A673 (cell line): ENCODE measurements around the gene BRI3BP. TPM values are rescaled to one million over a fixed set of nuclear protein-coding genes. Genes with fewer than 3 reads are reported as not detected.

Source experiments
- BruUV-seq: library from RNA; stranded (reverse); fragments of 400-500 nt; replicated peaks from 2 replicates; lab custom pipeline; 2021; lab: Mats Ljungman, UMichigan
- CTCF ChIA-PET: fragments of 300-600 bp; sonication (Branson Sonifier 250); formaldehyde crosslinking; loops from one replicate; lab custom pipeline; 2022; ENCODE audit warnings: antibody characterized with exemption; lab: Charles Lee
- POLR2A ChIA-PET: fragments of 300-600 bp; sonication (Branson Sonifier 250); formaldehyde crosslinking; loops from one replicate; lab custom pipeline; 2022; ENCODE audit warnings: antibody characterized with exemption; ENCODE audit not compliant: low non-redundant PET; lab: Charles Lee
- DNase-seq: peaks from one replicate; pipeline ENCODE4 v3.0.0-alpha.2; 2015; ENCODE audit warnings: low spot score
- H3K27ac ChIP-seq: fragments of 200-600 bp; sonication (generic); 2 replicates; pipeline ENCODE4 v1.5.1; 2016; ENCODE audit warnings: mixed run types, low read depth, mild to moderate bottlenecking, mixed read lengths, antibody characterized with exemption, low read length; ENCODE audit not compliant: poor library complexity, severe bottlenecking
- H3K27me3 ChIP-seq: fragments of 200-600 bp; sonication (generic); replicated peaks from 2 replicates; pipeline ENCODE4 v1.6.1; 2017; ENCODE audit warnings: mixed run types, low read depth, mild to moderate bottlenecking, mixed read lengths, antibody characterized with exemption, low read length; ENCODE audit not compliant: insufficient read depth, poor library complexity
- H3K36me3 ChIP-seq: fragments of 200-600 bp; sonication (generic); 2 replicates; pipeline ENCODE4 v1.6.1; 2016; ENCODE audit warnings: mixed run types, mild to moderate bottlenecking, mixed read lengths, antibody characterized with exemption, low read length; ENCODE audit not compliant: insufficient read depth, poor library complexity, severe bottlenecking
- H3K4me1 ChIP-seq: fragments of 200-600 bp; sonication (generic); 2 replicates; pipeline ENCODE4 v1.6.1; 2017; ENCODE audit warnings: mixed run types, mild to moderate bottlenecking, mixed read lengths, antibody characterized with exemption, low read length; ENCODE audit not compliant: insufficient read depth, poor library complexity, severe bottlenecking
- H3K4me3 ChIP-seq: fragments of 200-600 bp; sonication (generic); 2 replicates; pipeline ENCODE4 v1.5.1; 2016; ENCODE audit warnings: low read depth, mixed run types, mild to moderate bottlenecking, mixed read lengths, low read length; ENCODE audit not compliant: poor library complexity, severe bottlenecking
- H3K9me3 ChIP-seq: fragments of 200-600 bp; sonication (generic); 2 replicates; pipeline ENCODE4 v1.6.1; 2016; ENCODE audit warnings: mixed run types, low read depth, mild to moderate bottlenecking, mixed read lengths, antibody characterized with exemption, low read length; ENCODE audit not compliant: poor library complexity, severe bottlenecking
- EZH2 ChIP-seq: fragments of 200-600 bp; sonication (generic); IDR thresholded peaks from 2 replicates; pipeline ENCODE4 v1.6.1; 2017; ENCODE audit warnings: borderline replicate concordance, low read depth, mild to moderate bottlenecking, mixed read lengths, antibody characterized with exemption, low read length; ENCODE audit not compliant: poor library complexity, severe bottlenecking
- intact Hi-C: fragments of 100-400 bp; cut with micrococcal nuclease; formaldehyde crosslinking; loops from one replicate; pipeline ENCODE4 v1.10.0; 2022; ENCODE audit not compliant: unreplicated experiment
- total RNA-seq: library from RNA; stranded (reverse); gene quantifications from 2 replicates; pipeline ENCODE4 v1.2.3, GENCODE V29; 2021
- TF ChIP-seq, protein P1 (sequence below): fragments of 300-800, 200-600 bp; sonication (generic); conservative IDR thresholded peaks from 2 replicates; pipeline ENCODE4 v1.5.1; 2017; ENCODE audit warnings: low read depth, mild to moderate bottlenecking, antibody characterized with exemption, low read length, moderate library complexity, mixed read lengths

Gene BRI3BP
- total RNA-seq, 1 experiment from 2014 or later: 26.0 TPM

DNA sequence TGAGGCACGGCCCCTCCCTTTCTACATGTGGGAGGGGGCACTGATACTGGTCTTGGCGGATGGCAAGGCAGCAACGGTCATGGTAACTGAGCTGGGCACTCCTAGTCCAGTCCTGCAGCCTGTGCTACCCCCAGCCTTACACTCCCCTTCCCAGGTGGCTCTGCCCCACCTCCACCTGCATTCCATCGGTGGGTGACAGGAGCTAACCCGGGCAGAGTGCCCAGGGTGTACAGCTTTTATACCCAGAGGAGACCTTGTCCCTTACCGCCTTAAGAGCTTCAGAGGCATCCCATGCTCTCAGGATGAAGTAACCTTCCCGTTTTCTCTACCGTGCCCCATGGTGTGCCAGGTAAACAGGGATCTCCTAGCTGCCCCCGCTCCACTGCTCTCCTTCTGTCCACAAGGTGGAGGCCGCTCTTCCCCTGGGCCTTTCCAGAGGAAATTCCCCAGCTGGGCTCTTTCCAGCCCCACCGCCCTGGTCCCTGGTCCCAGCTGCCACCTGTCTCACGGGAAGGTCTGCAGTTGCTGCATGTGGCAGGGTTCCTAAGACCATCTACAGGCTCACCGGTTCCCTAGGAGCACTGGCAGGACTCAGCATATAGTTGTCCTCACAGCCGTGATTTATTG lies 20.5 kb downstream of the BRI3BP start:
- peaks cover 13% of the 10 kb centered on the region for H3K36me3 ChIP-seq
- ChIA-PET CTCF (no interaction called here), POLR2A (no interaction called here)
- no peaks in the 10 kb centered on the region for H3K27me3 ChIP-seq
- H3K4me1 ChIP-seq: no peaks in the 10 kb centered on the region
- DNase-seq: no peak
- TF ChIP-seq, protein P1, sequence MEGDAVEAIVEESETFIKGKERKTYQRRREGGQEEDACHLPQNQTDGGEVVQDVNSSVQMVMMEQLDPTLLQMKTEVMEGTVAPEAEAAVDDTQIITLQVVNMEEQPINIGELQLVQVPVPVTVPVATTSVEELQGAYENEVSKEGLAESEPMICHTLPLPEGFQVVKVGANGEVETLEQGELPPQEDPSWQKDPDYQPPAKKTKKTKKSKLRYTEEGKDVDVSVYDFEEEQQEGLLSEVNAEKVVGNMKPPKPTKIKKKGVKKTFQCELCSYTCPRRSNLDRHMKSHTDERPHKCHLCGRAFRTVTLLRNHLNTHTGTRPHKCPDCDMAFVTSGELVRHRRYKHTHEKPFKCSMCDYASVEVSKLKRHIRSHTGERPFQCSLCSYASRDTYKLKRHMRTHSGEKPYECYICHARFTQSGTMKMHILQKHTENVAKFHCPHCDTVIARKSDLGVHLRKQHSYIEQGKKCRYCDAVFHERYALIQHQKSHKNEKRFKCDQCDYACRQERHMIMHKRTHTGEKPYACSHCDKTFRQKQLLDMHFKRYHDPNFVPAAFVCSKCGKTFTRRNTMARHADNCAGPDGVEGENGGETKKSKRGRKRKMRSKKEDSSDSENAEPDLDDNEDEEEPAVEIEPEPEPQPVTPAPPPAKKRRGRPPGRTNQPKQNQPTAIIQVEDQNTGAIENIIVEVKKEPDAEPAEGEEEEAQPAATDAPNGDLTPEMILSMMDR: no peak
- no peak for TF ChIP-seq EZH2
- H3K4me3 ChIP-seq: no peak overlapping the region
- intact Hi-C loops: no loop called here
- H3K9me3 ChIP-seq: no peaks in the 10 kb centered on the region
- no peak overlapping the region for H3K27ac ChIP-seq
- no TSS peak for BruUV-seq

DNA sequence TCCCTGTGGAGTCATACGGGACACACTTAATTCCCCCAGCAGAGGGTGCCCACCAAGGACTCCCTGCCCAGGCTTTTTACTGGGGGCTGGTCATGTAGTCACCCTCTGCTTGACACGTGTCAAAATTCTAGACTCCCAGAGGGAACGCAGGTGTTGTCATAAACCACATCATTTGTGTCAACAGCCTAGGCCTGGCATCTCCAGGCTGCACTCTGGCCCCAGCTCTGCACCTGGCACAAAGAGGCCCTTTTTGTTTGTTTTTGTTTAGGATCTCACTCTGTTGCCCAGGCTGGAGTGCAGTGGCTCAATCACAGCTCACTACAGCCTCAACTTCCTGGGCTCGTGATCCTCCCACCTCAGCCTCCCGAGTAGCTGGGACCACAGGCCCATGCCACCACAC lies 21.1 kb downstream of the BRI3BP start:
- Histone ChIP-seq H3K4me1 (no peaks in the 10 kb centered on the region), H3K9me3 (no peaks in the 10 kb centered on the region), H3K36me3 (peaks cover 13% of the 10 kb centered on the region), H3K27me3 (no peaks in the 10 kb centered on the region), H3K4me3 (no peak overlapping the region), H3K27ac (no peak overlapping the region)
- intact Hi-C loops: no loop called here
- CTCF ChIA-PET: no interaction called here
- POLR2A ChIA-PET: no interaction called here
- TF ChIP-seq, protein P1: no peak
- TF ChIP-seq EZH2: no peak
- DNase-seq: no peak
- no TSS peak for BruUV-seq

DNA sequence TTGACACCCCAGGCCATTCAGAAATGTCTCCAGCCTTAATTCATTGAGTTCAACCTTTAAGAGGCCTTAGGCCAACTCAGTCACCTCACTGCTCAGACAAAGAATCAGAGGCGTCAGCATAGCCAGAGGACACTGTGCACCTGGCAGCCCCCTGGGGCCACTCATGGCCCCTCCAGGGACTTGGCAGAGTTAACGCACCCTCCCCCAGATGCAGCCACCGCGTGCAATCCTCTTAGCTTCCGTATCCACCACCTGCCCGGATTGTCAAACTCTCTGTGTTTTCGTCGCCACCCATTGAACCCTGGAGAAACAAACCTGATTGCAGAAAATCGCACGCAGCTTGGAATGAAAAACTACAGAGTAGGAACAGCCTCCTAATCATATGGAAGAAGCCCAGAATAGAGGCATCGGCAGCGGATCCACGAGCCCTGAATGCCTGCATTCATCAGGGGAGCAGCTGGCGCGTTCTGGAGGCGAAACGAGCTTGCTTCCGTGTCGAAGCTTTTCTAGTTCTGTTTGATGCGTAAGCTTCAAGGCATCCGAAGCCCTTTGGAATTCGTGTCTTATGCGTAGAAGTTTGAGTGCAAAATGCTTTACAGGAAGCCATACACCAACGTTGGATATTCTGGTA lies 22.4 kb downstream of the BRI3BP start:
- no peak overlapping the region for H3K4me3 ChIP-seq
- intact Hi-C loops: no loop called here
- H3K36me3 ChIP-seq: peaks cover 13% of the 10 kb centered on the region
- DNase-seq: no peak
- BruUV-seq: no TSS peak
- TF ChIP-seq, protein P1: no peak
- TF ChIP-seq EZH2: no peak
- no peaks in the 10 kb centered on the region for H3K27me3 ChIP-seq
- H3K9me3 ChIP-seq: no peaks in the 10 kb centered on the region
- ChIA-PET CTCF (no interaction called here), POLR2A (no interaction called here)
- no peak overlapping the region for H3K27ac ChIP-seq
- no peaks in the 10 kb centered on the region for H3K4me1 ChIP-seq
